GM23248 (cell line): ENCODE measurements around the gene SETBP1.

Experiments used
- EZH2 ChIP-seq: fragments of 200-600 bp; sonication (generic); IDR thresholded peaks from 2 replicates; pipeline ENCODE4 v1.6.1; 2018; ENCODE audit warnings: antibody characterized with exemption, mild to moderate bottlenecking; ENCODE audit not compliant: insufficient read depth, poor library complexity, severe bottlenecking
- EZH2phosphoT487 ChIP-seq: fragments of 200-600 bp; sonication (generic); IDR thresholded peaks from 2 replicates; pipeline ENCODE4 v1.6.1; 2018; ENCODE audit warnings: antibody characterized with exemption, moderate library complexity, mild to moderate bottlenecking, low read depth; ENCODE audit not compliant: insufficient read depth

GRCh38 chr18:44765456-44765855 is 84.8 kb downstream of the SETBP1 start:
- TF ChIP-seq EZH2 (no peak), EZH2phosphoT487 (no peak)
